Suprapubic skin (tissue), 4 donors: ENCODE results near the gene SCARB1. TPM values are rescaled to one million over a fixed set of nuclear protein-coding genes. Genes with fewer than 3 reads are reported as not detected.

Experiments
- DNase-seq, 2 donors: peaks; one replicate each; pipeline ENCODE4 v3.0.0-alpha.2; 2019; ENCODE audit warnings: low spot score in 2 of 2
- H3K27ac ChIP-seq: fragments of 200-600 bp; sonication (generic); one replicate; pipeline ENCODE4 v1.5.1; 2019
- H3K27me3 ChIP-seq: fragments of 200-600 bp; sonication (generic); one replicate; pipeline ENCODE4 v1.5.1; 2019
- H3K36me3 ChIP-seq: fragments of 200-600 bp; sonication (generic); one replicate; pipeline ENCODE4 v1.5.1; 2019
- H3K4me1 ChIP-seq: fragments of 200-600 bp; sonication (generic); one replicate; pipeline ENCODE4 v1.5.1; 2019
- H3K4me3 ChIP-seq: fragments of 200-600 bp; sonication (generic); one replicate; pipeline ENCODE4 v1.5.1; 2019; ENCODE audit warnings: mild to moderate bottlenecking
- H3K9me3 ChIP-seq: fragments of 200-600 bp; sonication (generic); one replicate; pipeline ENCODE4 v1.5.1; 2019
- EP300 ChIP-seq: sonication (generic); formaldehyde crosslinking; IDR thresholded peaks from one replicate; pipeline ENCODE4 v1.6.1; 2017; ENCODE audit warnings: antibody characterized with exemption
- POLR2A ChIP-seq, 2 donors: fragments of 450-650 bp; IDR thresholded peaks; one replicate each; pipeline ENCODE4 v1.6.1; 2017; ENCODE audit warnings: antibody characterized with exemption in 2 of 2, mild to moderate bottlenecking in 2 of 2, moderate library complexity in 2 of 2
- POLR2AphosphoS5 ChIP-seq, 3 donors: sonication (generic); formaldehyde crosslinking; IDR thresholded peaks; one replicate each; pipeline ENCODE4 v1.6.1; 2017; ENCODE audit warnings: antibody characterized with exemption in 3 of 3
- WGBS: methylation state at CpG from one replicate; pipeline ENCODE4 v1.1.5; 2018; 5-methylcytosine and 5-hydroxymethylcytosine counted together
- total RNA-seq, 4 donors: library from RNA; depleted of rRNA; stranded (reverse); fragments of >200 nt; gene quantifications; one replicate each; pipeline ENCODE4 v1.1.0, GENCODE V29; 2016
- TF ChIP-seq, protein P1 (sequence below), 2 donors: fragments of 200-600 bp in 1 of 2; fragments of 450-650 bp in 1 of 2; sonication (generic) in 1 of 2; IDR thresholded peaks; one replicate each; pipeline ENCODE4 v1.5.1; 2016 to 2019; ENCODE audit warnings: antibody characterized with exemption in 2 of 2, mild to moderate bottlenecking in 1 of 2, moderate library complexity in 1 of 2

Gene SCARB1
- total RNA-seq, 4 donors from 2014 or later: 25.6 to 38.1 (median 29.0) TPM

DNA sequence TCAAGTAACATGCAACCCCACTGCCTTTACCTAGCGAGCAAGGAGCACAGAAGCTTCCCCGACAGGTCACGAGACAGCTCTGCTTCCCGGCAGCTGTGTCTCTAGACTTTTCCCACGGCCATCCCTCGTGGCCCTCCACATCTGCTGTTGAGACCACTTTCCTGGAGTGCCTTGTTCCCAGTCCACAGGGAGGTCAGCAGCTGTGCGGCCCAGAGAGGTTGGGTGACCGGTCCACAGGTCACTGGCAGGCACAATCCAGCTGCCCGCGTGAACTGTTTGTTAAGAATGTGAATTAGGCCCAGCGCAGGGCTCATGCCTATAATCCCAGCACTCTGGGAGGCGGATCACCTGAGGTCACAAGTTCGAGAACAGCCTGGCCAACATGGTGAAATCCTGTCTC, 71.5 kb downstream of the SCARB1 start:
- no peak for DNase-seq
- no peaks in the 10 kb centered on the region for H3K9me3 ChIP-seq
- no peak overlapping the region for H3K4me3 ChIP-seq
- no peaks in the 10 kb centered on the region for H3K27me3 ChIP-seq
- WGBS: 95% methylated on average over 11 of the region's 13 CpGs
- H3K4me1 ChIP-seq: no peaks in the 10 kb centered on the region
- no peak overlapping the region for H3K27ac ChIP-seq
- TF ChIP-seq POLR2AphosphoS5 (IDR thresholded peaks at IDR 0.05): no peak
- TF ChIP-seq, protein P1, sequence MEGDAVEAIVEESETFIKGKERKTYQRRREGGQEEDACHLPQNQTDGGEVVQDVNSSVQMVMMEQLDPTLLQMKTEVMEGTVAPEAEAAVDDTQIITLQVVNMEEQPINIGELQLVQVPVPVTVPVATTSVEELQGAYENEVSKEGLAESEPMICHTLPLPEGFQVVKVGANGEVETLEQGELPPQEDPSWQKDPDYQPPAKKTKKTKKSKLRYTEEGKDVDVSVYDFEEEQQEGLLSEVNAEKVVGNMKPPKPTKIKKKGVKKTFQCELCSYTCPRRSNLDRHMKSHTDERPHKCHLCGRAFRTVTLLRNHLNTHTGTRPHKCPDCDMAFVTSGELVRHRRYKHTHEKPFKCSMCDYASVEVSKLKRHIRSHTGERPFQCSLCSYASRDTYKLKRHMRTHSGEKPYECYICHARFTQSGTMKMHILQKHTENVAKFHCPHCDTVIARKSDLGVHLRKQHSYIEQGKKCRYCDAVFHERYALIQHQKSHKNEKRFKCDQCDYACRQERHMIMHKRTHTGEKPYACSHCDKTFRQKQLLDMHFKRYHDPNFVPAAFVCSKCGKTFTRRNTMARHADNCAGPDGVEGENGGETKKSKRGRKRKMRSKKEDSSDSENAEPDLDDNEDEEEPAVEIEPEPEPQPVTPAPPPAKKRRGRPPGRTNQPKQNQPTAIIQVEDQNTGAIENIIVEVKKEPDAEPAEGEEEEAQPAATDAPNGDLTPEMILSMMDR (IDR thresholded peaks at IDR 0.05): no peak
- peaks cover 4% of the 10 kb centered on the region for H3K36me3 ChIP-seq

- no peaks in the 10 kb centered on the region for H3K9me3 ChIP-seq
- TF ChIP-seq, protein P1 (IDR thresholded peaks at IDR 0.05): no peak
- no peak for TF ChIP-seq POLR2AphosphoS5 (IDR thresholded peaks at IDR 0.05)
- H3K27ac ChIP-seq: no peak overlapping the region
- peaks cover 9% of the 10 kb centered on the region for H3K36me3 ChIP-seq
- H3K4me1 ChIP-seq: no peaks in the 10 kb centered on the region
- no peaks in the 10 kb centered on the region for H3K27me3 ChIP-seq
- no peak for DNase-seq
- H3K4me3 ChIP-seq: no peak overlapping the region
- WGBS: 93% methylated on average over 21 of the region's 21 CpGs
Observed at GRCh38 chr12:124790650-124791400, 72.8 kb downstream of the SCARB1 start.

- no peak for TF ChIP-seq EP300
- TF ChIP-seq, protein P1 (IDR thresholded peaks at IDR 0.05): no peak
- no peak for TF ChIP-seq POLR2A (IDR thresholded peaks at IDR 0.05)
- TF ChIP-seq POLR2AphosphoS5 (IDR thresholded peaks at IDR 0.05): no peak
- Histone ChIP-seq H3K36me3 (peaks cover 21% of the 10 kb centered on the region), H3K4me1 (no peaks in the 10 kb centered on the region), H3K4me3 (no peak overlapping the region), H3K9me3 (no peaks in the 10 kb centered on the region), H3K27me3 (no peaks in the 10 kb centered on the region), H3K27ac (no peak overlapping the region)
- WGBS: 91% methylated on average over 13 of the region's 13 CpGs
- no peak for DNase-seq
Observed at GRCh38 chr12:124788936-124789555, 74.6 kb downstream of the SCARB1 start.

- no peak for DNase-seq
- Histone ChIP-seq H3K4me3 (no peak overlapping the region), H3K9me3 (no peaks in the 10 kb centered on the region), H3K36me3 (peaks cover 21% of the 10 kb centered on the region), H3K4me1 (peaks cover 2% of the 10 kb centered on the region), H3K27ac (no peak overlapping the region), H3K27me3 (no peaks in the 10 kb centered on the region)
- WGBS: 48% methylated on average over 6 of the region's 31 CpGs
- TF ChIP-seq POLR2A (IDR thresholded peaks at IDR 0.05): no peak
- no peak for TF ChIP-seq EP300
- TF ChIP-seq POLR2AphosphoS5 (IDR thresholded peaks at IDR 0.05): no peak
- TF ChIP-seq, protein P1 (IDR thresholded peaks at IDR 0.05): no peak
Observed at GRCh38 chr12:124786061-124786964, 77.4 kb downstream of the SCARB1 start.
